PFSK-1 (cell line): ENCODE data around the gene DISC1.

Source experiments
- POLR2AphosphoS5 ChIP-seq: IDR thresholded peaks from 2 replicates; pipeline ENCODE4 v1.6.1; 2012; ENCODE audit warnings: low read depth, mild to moderate bottlenecking, control low read depth, low read length, moderate library complexity
- TAF1 ChIP-seq: IDR thresholded peaks from 2 replicates; pipeline ENCODE4 v1.6.1; 2012; ENCODE audit warnings: low read length, control low read depth, borderline replicate concordance; ENCODE audit not compliant: insufficient read depth

GRCh38 chr1:232017057-232017456 is 390.5 kb downstream of the DISC1 start:
- no peak for TF ChIP-seq POLR2AphosphoS5
- TF ChIP-seq TAF1 = no peak
